Spinal cord (tissue), 10 donors: ENCODE measurements around the gene NUP160. TPM values are rescaled to one million over a fixed set of nuclear protein-coding genes. Genes with fewer than 3 reads are reported as not detected.

ENCODE experiments used
- DNase-seq, 6 donors: peaks; one replicate each; pipeline versions ENCODE4 v3.0.0 to v3.0.0-alpha.2; 2013 to 2015; ENCODE audit warnings: low spot score in 6 of 6, low read depth in 4 of 6
- H3K27ac ChIP-seq: one replicate; pipeline ENCODE4 v1.5.1; 2013; ENCODE audit warnings: low read depth, low read length, control low read depth
- H3K27me3 ChIP-seq: one replicate; pipeline ENCODE4 v1.6.1; 2013; ENCODE audit warnings: low read length; ENCODE audit not compliant: control insufficient read depth, insufficient read depth
- H3K36me3 ChIP-seq: one replicate; pipeline ENCODE4 v1.6.1; 2013; ENCODE audit warnings: low read length; ENCODE audit not compliant: control insufficient read depth, insufficient read depth
- H3K4me1 ChIP-seq: one replicate; pipeline ENCODE4 v1.6.1; 2013; ENCODE audit warnings: low read length; ENCODE audit not compliant: control insufficient read depth, insufficient read depth
- H3K4me3 ChIP-seq: one replicate; pipeline ENCODE4 v1.5.1; 2013; ENCODE audit warnings: low read depth, low read length, control low read depth
- H3K9me3 ChIP-seq: one replicate; pipeline ENCODE4 v1.6.1; 2013; ENCODE audit warnings: low read length; ENCODE audit not compliant: control insufficient read depth, insufficient read depth
- WGBS: methylation state at CpG from one replicate; pipeline ENCODE4 v1.1.5; 2013; ENCODE audit warnings: missing lambda C conversion rate; ENCODE audit not compliant: insufficient coverage; 5-methylcytosine and 5-hydroxymethylcytosine counted together
- polyA plus RNA-seq, 2 donors: library from polyadenylated mRNA; unstranded; fragments of 120-200 nt; gene quantifications; one replicate each; pipeline ENCODE4 v1.2.1, GENCODE V29; 2013; ENCODE audit not compliant: insufficient read length in 2 of 2
- total RNA-seq, 2 donors: library from RNA; depleted of rRNA in 1 of 2; stranded (reverse); fragments of 120-200 nt in 1 of 2; fragments of >200 nt in 1 of 2; gene quantifications; one replicate each; pipeline versions ENCODE4 v1.2.3 to v1.2.4, GENCODE V29; 2013 to 2014
- donor health status: healthy.

The NUP160 gene
- total and polyA plus RNA-seq, 4 donors = 30.9 to 55.5 (median 44.2) TPM

GRCh38 chr11:47864901-47865300 lies 16.8 kb upstream of the NUP160 start:
- no peak overlapping the region for H3K4me3 ChIP-seq
- no peak overlapping the region for H3K27ac ChIP-seq
- H3K9me3 ChIP-seq = no peaks in the 10 kb centered on the region
- no peak for DNase-seq
- no peaks in the 10 kb centered on the region for H3K4me1 ChIP-seq
- WGBS = no CpG with 5 or more reads among the region's 5 CpGs
- H3K27me3 ChIP-seq = no peaks in the 10 kb centered on the region
- H3K36me3 ChIP-seq = no peaks in the 10 kb centered on the region

DNA sequence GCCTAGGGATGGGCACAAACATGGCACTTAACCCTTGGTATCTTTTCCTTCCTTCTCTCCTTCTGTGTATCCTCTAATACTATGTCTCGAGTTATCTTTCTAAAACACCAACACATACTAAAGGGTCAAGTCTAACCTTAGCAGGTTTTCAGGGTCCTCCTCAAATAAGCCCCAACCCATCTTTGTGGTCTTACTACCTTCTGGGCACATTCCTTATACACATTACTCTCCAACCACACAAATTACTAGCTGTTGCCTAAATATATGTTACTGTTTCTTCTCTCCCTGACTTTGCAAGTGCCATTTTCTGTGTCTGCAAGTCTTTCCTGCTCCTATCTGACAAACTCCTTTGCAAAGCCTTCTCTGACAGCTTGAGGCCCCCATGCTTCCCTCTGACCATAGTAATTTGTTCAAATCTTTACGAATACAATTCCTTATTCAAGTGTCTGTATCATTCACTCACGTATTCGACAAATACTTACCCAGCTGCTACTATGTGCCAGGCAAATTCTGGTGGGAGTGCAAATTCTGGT lies 15.8 kb upstream of the NUP160 start:
- no peak overlapping the region for H3K4me3 ChIP-seq
- no peaks in the 10 kb centered on the region for H3K36me3 ChIP-seq
- no peaks in the 10 kb centered on the region for H3K4me1 ChIP-seq
- 100% methylated on average over 1 of the region's 4 CpGs for WGBS
- no peak for DNase-seq
- H3K9me3 ChIP-seq = no peaks in the 10 kb centered on the region
- no peaks in the 10 kb centered on the region for H3K27me3 ChIP-seq
- no peak overlapping the region for H3K27ac ChIP-seq

DNA sequence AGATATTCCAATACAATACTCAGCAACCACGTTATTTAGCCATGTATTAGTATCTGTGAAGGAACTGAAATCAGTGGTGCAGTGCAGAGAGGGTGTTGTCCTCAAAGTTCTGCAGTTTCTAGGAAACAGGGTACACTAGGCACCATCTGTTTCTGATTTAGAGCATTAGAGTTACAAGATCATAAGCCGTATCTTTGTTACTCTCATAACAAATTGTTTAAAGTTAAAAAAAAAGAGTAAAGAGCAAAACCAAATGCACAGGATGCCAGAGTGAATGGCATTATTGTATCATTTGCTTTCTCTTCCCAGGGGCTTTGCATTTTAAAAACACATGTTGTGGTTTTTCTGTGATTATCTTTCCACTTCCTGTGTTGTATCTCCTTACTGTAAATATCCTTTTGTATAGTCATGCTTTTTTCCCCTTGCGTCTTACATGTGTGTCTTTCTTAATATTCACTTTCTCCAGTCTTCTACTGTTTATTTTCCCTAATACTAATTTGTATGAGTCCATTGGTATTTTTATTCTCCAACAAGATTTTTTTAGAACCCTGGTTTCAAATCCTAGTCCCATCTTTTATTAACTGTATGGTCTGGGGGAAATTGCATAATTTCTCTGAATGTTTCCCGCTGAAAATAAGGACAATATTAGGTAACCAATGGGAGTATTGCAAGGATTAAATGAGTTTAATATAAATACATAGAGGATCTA lies 15.2 kb upstream of the NUP160 start:
- no peak overlapping the region for H3K4me3 ChIP-seq
- no CpG with 5 or more reads among the region's 4 CpGs for WGBS
- no peaks in the 10 kb centered on the region for H3K4me1 ChIP-seq
- H3K27ac ChIP-seq = no peak overlapping the region
- H3K27me3 ChIP-seq = no peaks in the 10 kb centered on the region
- H3K36me3 ChIP-seq = no peaks in the 10 kb centered on the region
- peak in 1 of 6 donors; percentile 21 for DNase-seq
- no peaks in the 10 kb centered on the region for H3K9me3 ChIP-seq

DNA sequence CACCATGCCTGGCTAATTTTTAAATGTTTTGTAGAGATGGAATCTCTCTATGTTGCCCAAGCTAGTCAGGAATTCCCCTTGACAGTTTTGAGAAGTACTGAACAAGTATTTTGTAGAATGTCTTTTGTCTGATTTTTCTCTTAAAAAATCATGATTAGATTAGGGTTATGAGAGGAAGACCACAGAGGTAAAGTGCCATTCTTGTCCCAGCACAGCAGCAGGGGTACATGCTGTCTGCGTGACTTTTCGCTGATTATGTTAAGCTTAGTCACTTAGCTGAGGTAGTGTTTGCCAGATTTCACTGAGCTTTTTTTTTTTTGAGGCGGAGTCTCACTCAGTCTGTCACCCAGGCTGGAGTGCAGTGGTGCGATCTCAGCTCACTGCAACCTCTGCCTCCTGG lies 13.6 kb upstream of the NUP160 start:
- no peaks in the 10 kb centered on the region for H3K9me3 ChIP-seq
- peaks cover 3% of the 10 kb centered on the region for H3K4me1 ChIP-seq
- H3K36me3 ChIP-seq = no peaks in the 10 kb centered on the region
- WGBS = 100% methylated on average over 2 of the region's 4 CpGs
- H3K27ac ChIP-seq = no peak overlapping the region
- DNase-seq = no peak
- no peaks in the 10 kb centered on the region for H3K27me3 ChIP-seq
- H3K4me3 ChIP-seq = no peak overlapping the region

DNA sequence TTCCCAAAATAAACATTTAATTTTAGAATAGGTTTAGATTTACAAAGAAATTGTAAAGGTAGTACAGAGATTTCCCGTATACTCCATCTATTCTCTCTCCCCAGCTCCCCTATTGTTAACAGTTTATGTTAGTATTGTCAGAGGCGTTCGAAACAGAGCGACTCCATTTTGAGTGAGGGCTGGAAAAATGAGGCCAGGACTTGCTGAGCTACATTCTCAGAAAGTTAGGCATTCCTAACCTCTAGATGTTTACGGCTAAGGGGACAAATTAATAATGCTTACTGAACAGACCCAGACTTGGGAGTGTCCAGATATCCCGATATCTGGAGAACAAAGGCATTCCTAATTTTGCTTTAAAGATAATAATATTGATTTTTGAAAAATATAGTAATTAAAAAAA lies 12.4 kb upstream of the NUP160 start:
- DNase-seq = no peak
- Histone ChIP-seq H3K9me3 (no peaks in the 10 kb centered on the region), H3K27ac (no peak overlapping the region), H3K27me3 (no peaks in the 10 kb centered on the region), H3K4me1 (peaks cover 3% of the 10 kb centered on the region), H3K36me3 (no peaks in the 10 kb centered on the region), H3K4me3 (no peak overlapping the region)
- WGBS = 70% methylated on average over 2 of the region's 6 CpGs

GRCh38 chr11:47857892-47858543 lies 9.9 kb upstream of the NUP160 start:
- Histone ChIP-seq H3K36me3 (no peaks in the 10 kb centered on the region), H3K4me3 (no peak overlapping the region), H3K9me3 (no peaks in the 10 kb centered on the region), H3K4me1 (peaks cover 3% of the 10 kb centered on the region), H3K27ac (no peak overlapping the region), H3K27me3 (no peaks in the 10 kb centered on the region)
- DNase-seq = no peak
- WGBS = 54% methylated on average over 9 of the region's 10 CpGs

- Histone ChIP-seq H3K27ac (no peak overlapping the region), H3K4me3 (no peak overlapping the region), H3K36me3 (no peaks in the 10 kb centered on the region), H3K9me3 (no peaks in the 10 kb centered on the region), H3K27me3 (no peaks in the 10 kb centered on the region), H3K4me1 (peaks cover 3% of the 10 kb centered on the region)
- DNase-seq = no peak
- no CpG with 5 or more reads among the region's 2 CpGs for WGBS
These were observed 9.3 kb upstream of the NUP160 start for GRCh38 chr11:47857485-47857884.

- Histone ChIP-seq H3K9me3 (no peaks in the 10 kb centered on the region), H3K4me1 (peaks cover 3% of the 10 kb centered on the region), H3K27me3 (no peaks in the 10 kb centered on the region), H3K4me3 (no peak overlapping the region), H3K27ac (no peak overlapping the region), H3K36me3 (no peaks in the 10 kb centered on the region)
- no peak for DNase-seq
- no CpG with 5 or more reads among the region's 2 CpGs for WGBS
These were observed 8.0 kb upstream of the NUP160 start for GRCh38 chr11:47856186-47856585.

DNA sequence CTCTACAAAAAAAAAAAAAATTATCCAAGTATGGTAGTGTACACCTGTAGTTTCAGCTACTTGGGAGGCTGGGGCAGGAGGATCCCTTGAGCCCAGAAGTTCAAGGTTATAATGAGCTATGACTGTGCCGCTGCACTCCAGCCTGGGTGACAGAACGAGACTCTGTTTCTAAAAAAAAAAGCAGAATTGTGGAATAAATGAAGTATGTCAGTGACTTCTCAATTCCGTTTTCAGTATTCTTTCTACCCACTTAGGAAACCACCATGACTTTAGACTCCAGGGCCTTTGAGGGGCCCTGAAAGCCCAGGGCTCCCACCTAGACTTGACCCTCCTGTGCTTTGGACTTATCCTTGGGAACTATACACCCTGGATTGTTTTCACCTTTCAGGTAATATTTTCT lies 6.5 kb upstream of the NUP160 start:
- H3K9me3 ChIP-seq = no peaks in the 10 kb centered on the region
- no peak overlapping the region for H3K4me3 ChIP-seq
- no peak overlapping the region for H3K27ac ChIP-seq
- no peaks in the 10 kb centered on the region for H3K36me3 ChIP-seq
- WGBS = no CpG with 5 or more reads among the region's 3 CpGs
- no peaks in the 10 kb centered on the region for H3K27me3 ChIP-seq
- peaks cover 3% of the 10 kb centered on the region for H3K4me1 ChIP-seq
- DNase-seq = no peak

DNA sequence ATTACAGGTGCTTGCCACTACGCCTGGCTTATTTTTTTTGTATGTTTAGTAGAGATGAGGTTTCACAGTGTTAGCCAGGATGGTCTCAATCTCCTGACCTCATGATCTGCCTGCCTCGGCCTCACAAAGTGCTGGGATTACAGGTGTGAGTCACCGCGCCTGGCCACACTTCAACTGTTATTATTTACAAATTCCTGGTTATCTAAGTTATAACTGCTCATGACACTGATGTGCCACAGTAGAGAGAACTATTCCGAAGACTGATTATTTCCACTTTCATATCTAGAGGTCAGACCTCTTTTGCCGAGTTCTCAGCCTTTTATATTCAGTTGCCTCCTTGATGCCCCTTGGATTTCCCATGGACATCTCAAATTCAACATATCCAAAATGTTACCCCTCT lies 3.9 kb upstream of the NUP160 start:
- Histone ChIP-seq H3K27me3 (no peaks in the 10 kb centered on the region), H3K4me3 (no peak overlapping the region), H3K9me3 (no peaks in the 10 kb centered on the region), H3K27ac (no peak overlapping the region), H3K4me1 (peaks cover 4% of the 10 kb centered on the region), H3K36me3 (no peaks in the 10 kb centered on the region)
- WGBS = 85% methylated on average over 5 of the region's 6 CpGs
- DNase-seq = no peak
